Endothelial cell of umbilical vein (primary cell): ENCODE results near the gene TMCO1. TPM values are rescaled to one million over a fixed set of nuclear protein-coding genes. Genes with fewer than 3 reads are reported as not detected.

ENCODE experiments used
- BruUV-seq: library from RNA; stranded (reverse); fragments of 400-500 nt; replicated peaks from 2 replicates; lab custom pipeline; 2021; lab: Mats Ljungman, UMichigan
- CTCF ChIA-PET: fragments of 300-600, 350-600 bp; sonication (Branson Sonifier 250); formaldehyde crosslinking; loops from one replicate; lab custom pipeline; 2021; ENCODE audit warnings: antibody characterized with exemption, inconsistent platforms; lab: Charles Lee
- POLR2A ChIA-PET: fragments of 300-600, 350-600 bp; sonication (Branson Sonifier 250); formaldehyde crosslinking; loops from one replicate; lab custom pipeline; 2021; ENCODE audit warnings: antibody characterized with exemption, inconsistent platforms; lab: Charles Lee
- DNase-seq: peaks from one replicate; pipeline ENCODE4 v3.0.0-alpha.2; 2011; ENCODE audit warnings: low read depth, low spot score
- FAIRE-seq: peaks from 2 replicates; lab custom pipeline; 2011; peaks lifted over from hg19 to GRCh38; lab: Jason Lieb, UNC
- H2AFZ ChIP-seq: 2 replicates; pipeline ENCODE4 v1.6.0; 2012; ENCODE audit warnings: low read depth, low read length, control low read depth, inconsistent platforms
- H3K27ac ChIP-seq: 2 replicates; pipeline ENCODE4 v1.5.1; 2011; ENCODE audit warnings: low read depth, mild to moderate bottlenecking, control low read depth, low read length, moderate library complexity; ENCODE audit not compliant: insufficient read depth
- H3K27me3 ChIP-seq, 2 experiments: 2 replicates each; pipeline versions ENCODE4 v1.6.0 to v1.6.1; 2011; ENCODE audit warnings: low read length in 2 of 2, mixed read lengths in 1 of 2; ENCODE audit not compliant: control insufficient read depth in 2 of 2, insufficient read depth in 2 of 2
- H3K36me3 ChIP-seq, 2 experiments: 2 replicates in 1 of 2; 3 replicates in 1 of 2; pipeline ENCODE4 v1.5.1; 2011; ENCODE audit warnings: low read length in 2 of 2, mild to moderate bottlenecking in 1 of 2, moderate library complexity in 1 of 2; ENCODE audit not compliant: control insufficient read depth in 2 of 2, insufficient read depth in 2 of 2; ENCODE audit errors: extremely low read depth in 1 of 2
- H3K4me1 ChIP-seq: 3 replicates; pipeline ENCODE4 v1.5.1; 2011; ENCODE audit warnings: mild to moderate bottlenecking, low read length; ENCODE audit not compliant: control insufficient read depth, insufficient read depth; ENCODE audit errors: extremely low read depth
- H3K4me2 ChIP-seq: 2 replicates; pipeline ENCODE4 v1.6.1; 2011; ENCODE audit warnings: low read length, control low read depth, mixed read lengths; ENCODE audit not compliant: insufficient read depth
- H3K4me3 ChIP-seq, 3 experiments: fragments of 200-600 bp in 1 of 3; sonication (generic), shearing (Covaris generic) in 1 of 3; replicated peaks in 1 of 3; 2 replicates each; pipeline ENCODE4 v1.5.1; 2011 to 2016; ENCODE audit warnings: control low read depth in 3 of 3, low read length in 3 of 3, mild to moderate bottlenecking in 2 of 3, inconsistent platforms in 1 of 3, low read depth in 1 of 3, moderate library complexity in 1 of 3; ENCODE audit not compliant: insufficient read depth in 1 of 3
- H3K79me2 ChIP-seq: 2 replicates; pipeline ENCODE4 v1.6.0; 2012; ENCODE audit warnings: low read length, inconsistent platforms; ENCODE audit not compliant: control insufficient read depth, insufficient read depth
- H3K9ac ChIP-seq: replicated peaks from 2 replicates; pipeline ENCODE3; 2011; ENCODE audit warnings: low read length, control low read depth; ENCODE audit not compliant: insufficient read depth; ENCODE audit errors: extremely low read depth
- H3K9me1 ChIP-seq: replicated peaks from 3 replicates; pipeline ENCODE4 v1.6.0; 2011; ENCODE audit warnings: mild to moderate bottlenecking, low read length; ENCODE audit not compliant: control insufficient read depth, insufficient read depth; ENCODE audit errors: extremely low read depth
- H3K9me3 ChIP-seq: replicated peaks from 2 replicates; pipeline ENCODE4 v1.5.1; 2012; ENCODE audit warnings: low read length, inconsistent platforms; ENCODE audit not compliant: control insufficient read depth, insufficient read depth
- H4K20me1 ChIP-seq: replicated peaks from 2 replicates; pipeline ENCODE3; 2011; ENCODE audit warnings: mild to moderate bottlenecking, low read length; ENCODE audit not compliant: control insufficient read depth, insufficient read depth; ENCODE audit errors: extremely low read depth
- CTCF ChIP-seq, 2 donors: IDR thresholded peaks; 1 replicate in 1 of 2; 2 replicates in 1 of 2; pipeline ENCODE4 v1.5.1; 2011; ENCODE audit warnings: low read length in 2 of 2, mild to moderate bottlenecking in 2 of 2, moderate library complexity in 2 of 2, control low read depth in 1 of 2, inconsistent platforms in 1 of 2, low read depth in 1 of 2; ENCODE audit not compliant: insufficient read depth in 1 of 2; ENCODE audit errors: extremely low read depth in 1 of 2
- EZH2 ChIP-seq: IDR thresholded peaks from 2 replicates; pipeline ENCODE4 v1.6.1; 2012; ENCODE audit warnings: borderline replicate concordance, low read depth, mild to moderate bottlenecking, moderate library complexity, low read length, inconsistent platforms; ENCODE audit not compliant: severe bottlenecking
- FOS ChIP-seq: IDR thresholded peaks from 2 replicates; pipeline ENCODE4 v1.6.1; 2011; ENCODE audit warnings: mild to moderate bottlenecking, low read length, moderate library complexity, borderline replicate concordance; ENCODE audit not compliant: insufficient read depth
- GATA2 ChIP-seq: IDR thresholded peaks from 2 replicates; pipeline ENCODE4 v1.7.0; 2011; ENCODE audit warnings: low read depth, mild to moderate bottlenecking, moderate library complexity, mixed read lengths, low read length; ENCODE audit not compliant: insufficient read length, insufficient read depth
- JUN ChIP-seq: IDR thresholded peaks from 2 replicates; pipeline ENCODE4 v1.6.1; 2011; ENCODE audit warnings: borderline replicate concordance, low read depth; ENCODE audit not compliant: insufficient read length, insufficient read depth
- MYC ChIP-seq: IDR thresholded peaks from one replicate; pipeline ENCODE4 v1.6.1; 2011; ENCODE audit warnings: mild to moderate bottlenecking, low read depth, low read length
- POLR2A ChIP-seq: IDR thresholded peaks from 2 replicates; pipeline ENCODE4 v1.6.1; 2012; ENCODE audit warnings: low read depth, mild to moderate bottlenecking, control low read depth, low read length
- POLR2AphosphoS5 ChIP-seq: IDR thresholded peaks from 2 replicates; pipeline ENCODE4 v1.6.1; 2012; ENCODE audit warnings: low read depth, mild to moderate bottlenecking, control low read depth, low read length, moderate library complexity; ENCODE audit not compliant: insufficient read depth
- dilution Hi-C: fragments of 300-500 bp; cut with MboI; formaldehyde crosslinking; loops from one replicate; pipeline ENCODE4 v1.15.0; 2019; ENCODE audit warnings: low sequenced_read_pairs; ENCODE audit not compliant: extremely low pct_ligation_motif_present
- intact Hi-C: fragments of 100-400 bp; cut with micrococcal nuclease; formaldehyde crosslinking; loops from one replicate; pipeline ENCODE4 v1.10.0; 2022
- polyA plus RNA-seq, 4 experiments: library from polyadenylated mRNA; depleted of rRNA in 3 of 4; stranded (reverse) in 3 of 4; unstranded in 1 of 4; fragments of >200 nt; gene quantifications; 2 replicates each; pipeline versions ENCODE4 v1.2.1 to v1.2.3, GENCODE V29; 2011 to 2012; ENCODE audit warnings: missing spikeins in 1 of 4
- total RNA-seq: library from RNA; stranded (reverse); gene quantifications from 2 replicates; pipeline ENCODE4 v1.2.3, GENCODE V29; 2021
- TF ChIP-seq, protein P1 (sequence below): IDR thresholded peaks from 2 replicates; pipeline ENCODE4 v1.6.1; 2011; ENCODE audit not compliant: insufficient read depth, insufficient read length

TMCO1 gene
- total and polyA plus RNA-seq, 2 donors (not counting 3 experiments of a cell fraction or from before 2014, with no cell fraction given): 86.0 to 93.4 TPM

- POLR2A ChIA-PET: no interaction called here
- no peaks in the 10 kb centered on the region for H4K20me1 ChIP-seq
- DNase-seq (no peak), FAIRE-seq (no peak)
- no peak overlapping the region for H3K27ac ChIP-seq
- H3K9me3 ChIP-seq: no peaks in the 10 kb centered on the region
- BruUV-seq: no TSS peak
- H3K4me3 ChIP-seq: no peak overlapping the region
- no peak overlapping the region for H2AFZ ChIP-seq
- CTCF ChIA-PET: no interaction called here
- no peak for TF ChIP-seq EZH2
- no peak for TF ChIP-seq POLR2A
- TF ChIP-seq POLR2AphosphoS5: no peak
- TF ChIP-seq, protein P1, sequence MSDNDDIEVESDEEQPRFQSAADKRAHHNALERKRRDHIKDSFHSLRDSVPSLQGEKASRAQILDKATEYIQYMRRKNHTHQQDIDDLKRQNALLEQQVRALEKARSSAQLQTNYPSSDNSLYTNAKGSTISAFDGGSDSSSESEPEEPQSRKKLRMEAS: no peak
- no peak for TF ChIP-seq JUN
- TF ChIP-seq GATA2: no peak
- TF ChIP-seq MYC: no peak
- no peak for TF ChIP-seq CTCF (IDR thresholded peaks at IDR 0.05; ENCODE audit: extremely low read depth in 1 of 2, insufficient read depth in 1 of 2, low read depth in 1 of 2, low read length in 2 of 2)
- TF ChIP-seq FOS: no peak
- H3K4me2 ChIP-seq: no peak overlapping the region
- H3K36me3 ChIP-seq: no peaks in the 10 kb centered on the region
- intact Hi-C loops: no loop called here
- dilution Hi-C loops: no loop called here
- H3K9ac ChIP-seq: no peak overlapping the region
- H3K79me2 ChIP-seq: no peaks in the 10 kb centered on the region
- peaks cover 1 to 4% of the 10 kb centered on the region in 2 experiments for H3K27me3 ChIP-seq
- no peaks in the 10 kb centered on the region for H3K9me1 ChIP-seq
- H3K4me1 ChIP-seq: no peaks in the 10 kb centered on the region
These were observed 30.7 kb upstream of the TMCO1 start for GRCh38 chr1:165799387-165799786.
